OCI-LY7 (cell line): ENCODE results near the gene ISCU. TPM values are rescaled to one million over a fixed set of nuclear protein-coding genes. Genes with fewer than 3 reads are reported as not detected.

Experiments
- BruUV-seq: library from RNA; stranded (reverse); fragments of 400-500 nt; replicated peaks from 2 replicates; lab custom pipeline; 2021; lab: Mats Ljungman, UMichigan
- CTCF ChIA-PET: fragments of 300-600 bp; sonication (Branson Sonifier 250); formaldehyde crosslinking; loops from one replicate; lab custom pipeline; 2022; ENCODE audit warnings: antibody characterized with exemption; ENCODE audit not compliant: unreplicated experiment; lab: Charles Lee
- POLR2A ChIA-PET: fragments of 300-600 bp; sonication (Branson Sonifier 250); formaldehyde crosslinking; loops from one replicate; lab custom pipeline; 2022; ENCODE audit warnings: antibody characterized with exemption; lab: Charles Lee
- DNase-seq: peaks from one replicate; pipeline ENCODE4 v3.0.0-alpha.2; 2015; ENCODE audit warnings: low spot score
- H2AFZ ChIP-seq: fragments of 200-600 bp; sonication (generic), shearing (Covaris generic); 2 replicates; pipeline ENCODE4 v1.6.1; 2014; ENCODE audit warnings: mild to moderate bottlenecking, antibody characterized with exemption, low read length, moderate library complexity
- H3K27ac ChIP-seq: fragments of 200-600 bp; sonication (generic); 2 replicates; pipeline ENCODE4 v1.5.1; 2014; ENCODE audit warnings: mixed run types, low read depth, mild to moderate bottlenecking, moderate library complexity, low read length, inconsistent platforms; ENCODE audit not compliant: poor library complexity, severe bottlenecking
- H3K36me3 ChIP-seq: fragments of 200-600 bp; sonication (generic); 2 replicates; pipeline ENCODE4 v1.6.1; 2014; ENCODE audit warnings: mild to moderate bottlenecking, antibody characterized with exemption, low read length, moderate library complexity, mixed read lengths; ENCODE audit not compliant: insufficient read depth
- H3K4me1 ChIP-seq: fragments of 200-600 bp; sonication (generic); 2 replicates; pipeline ENCODE4 v1.5.1; 2014; ENCODE audit warnings: mild to moderate bottlenecking, low read length; ENCODE audit not compliant: insufficient read depth, poor library complexity, severe bottlenecking
- H3K4me2 ChIP-seq: fragments of 200-600 bp; sonication (generic); 2 replicates; pipeline ENCODE4 v1.6.1; 2014; ENCODE audit warnings: mild to moderate bottlenecking, low read length
- H3K4me3 ChIP-seq: fragments of 200-600 bp; sonication (generic); 2 replicates; pipeline ENCODE4 v1.5.1; 2014; ENCODE audit warnings: mild to moderate bottlenecking, low read depth, low read length; ENCODE audit not compliant: poor library complexity, severe bottlenecking
- H3K79me2 ChIP-seq: fragments of 200-600 bp; sonication (generic); 2 replicates; pipeline ENCODE4 v1.6.1; 2016; ENCODE audit warnings: low read depth, mild to moderate bottlenecking, low read length, moderate library complexity, mixed read lengths; ENCODE audit not compliant: insufficient read depth
- H3K9me2 ChIP-seq: fragments of 200-600 bp; sonication (generic); 2 replicates; pipeline ENCODE4 v1.6.1; 2016; ENCODE audit warnings: mild to moderate bottlenecking, low read length, mixed read lengths; ENCODE audit not compliant: insufficient read depth
- H3K9me3 ChIP-seq: fragments of 200-600 bp; sonication (generic); 2 replicates; pipeline ENCODE4 v1.6.1; 2014; ENCODE audit warnings: mild to moderate bottlenecking, mixed run types, low read length, mixed read lengths
- H4K20me1 ChIP-seq: fragments of 200-600 bp; sonication (generic); 2 replicates; pipeline ENCODE4 v1.6.1; 2014; ENCODE audit warnings: mild to moderate bottlenecking, antibody characterized with exemption, low read length, moderate library complexity, mixed read lengths; ENCODE audit not compliant: insufficient read depth
- CTCF ChIP-seq: fragments of 200-600 bp; sonication (generic); conservative IDR thresholded peaks from 2 replicates; pipeline ENCODE4 v1.5.1; 2014; ENCODE audit warnings: mild to moderate bottlenecking, antibody characterized with exemption, low read length, moderate library complexity, mixed read lengths
- EZH2phosphoT487 ChIP-seq: fragments of 200-600 bp; sonication (generic); IDR thresholded peaks from 2 replicates; pipeline ENCODE4 v1.6.1; 2018; ENCODE audit warnings: low read depth, borderline replicate concordance, mild to moderate bottlenecking, mixed run types, antibody characterized with exemption, low read length, moderate library complexity, mixed read lengths
- intact Hi-C: fragments of 100-400 bp; cut with micrococcal nuclease; formaldehyde crosslinking; loops from one replicate; pipeline ENCODE4 v1.10.0; 2022; ENCODE audit not compliant: unreplicated experiment
- total RNA-seq, 2 experiments: library from RNA; depleted of rRNA in 1 of 2; stranded (reverse); fragments of >200 nt in 1 of 2; shearing (Covaris generic) in 1 of 2; gene quantifications; 2 replicates each; pipeline ENCODE4 v1.2.3, GENCODE V29; 2014 to 2022

ISCU gene
- total RNA-seq, 2 experiments from 2014 or later: 123 to 146 TPM

- Histone ChIP-seq H4K20me1 (no peaks in the 10 kb centered on the region), H3K9me2 (no peaks in the 10 kb centered on the region), H3K36me3 (no peaks in the 10 kb centered on the region), H2AFZ (no peak overlapping the region), H3K9me3 (no peaks in the 10 kb centered on the region), H3K4me2 (no peak overlapping the region), H3K79me2 (no peaks in the 10 kb centered on the region), H3K4me1 (no peaks in the 10 kb centered on the region), H3K27ac (no peak overlapping the region), H3K4me3 (no peak overlapping the region)
- TF ChIP-seq CTCF: no peak
- TF ChIP-seq EZH2phosphoT487: no peak
- no TSS peak for BruUV-seq
- ChIA-PET POLR2A (interaction anchor here (0.6 to 1.0 kb wide), 2 partner anchors 13 to 30 kb away, joined by 3 to 4 read pairs; no protein-coding TSS in a partner anchor), CTCF (interaction anchor here (0.7 kb wide), 1 partner anchor 199 kb away, joined by 10 read pairs; no protein-coding TSS in a partner anchor)
- intact Hi-C loops: no loop called here
- no peak for DNase-seq
Measured at GRCh38 chr12:108598553-108599250, 36.3 kb downstream of the ISCU start.

- no peak overlapping the region for H3K4me2 ChIP-seq
- no peaks in the 10 kb centered on the region for H3K79me2 ChIP-seq
- no TSS peak for BruUV-seq
- H3K9me2 ChIP-seq: no peaks in the 10 kb centered on the region
- H3K27ac ChIP-seq: no peak overlapping the region
- no peaks in the 10 kb centered on the region for H3K36me3 ChIP-seq
- intact Hi-C loops: no loop called here
- POLR2A ChIA-PET: no interaction called here
- no peak overlapping the region for H2AFZ ChIP-seq
- CTCF ChIA-PET: no interaction called here
- no peak for TF ChIP-seq EZH2phosphoT487
- no peak for TF ChIP-seq CTCF
- H3K4me3 ChIP-seq: no peak overlapping the region
- no peaks in the 10 kb centered on the region for H3K9me3 ChIP-seq
- H4K20me1 ChIP-seq: no peaks in the 10 kb centered on the region
- no peaks in the 10 kb centered on the region for H3K4me1 ChIP-seq
- no peak for DNase-seq
Measured at GRCh38 chr12:108599541-108599940, 37.1 kb downstream of the ISCU start.

- Histone ChIP-seq H2AFZ (no peak overlapping the region), H4K20me1 (no peaks in the 10 kb centered on the region), H3K4me2 (no peak overlapping the region), H3K9me3 (no peaks in the 10 kb centered on the region), H3K4me1 (no peaks in the 10 kb centered on the region), H3K27ac (no peak overlapping the region), H3K9me2 (no peaks in the 10 kb centered on the region), H3K4me3 (no peak overlapping the region), H3K36me3 (no peaks in the 10 kb centered on the region), H3K79me2 (no peaks in the 10 kb centered on the region)
- 0 out of 2 replicates have a peak, but pooled peaks have one; percentile 12 for TF ChIP-seq CTCF
- TF ChIP-seq EZH2phosphoT487: no peak
- POLR2A ChIA-PET: no interaction called here
- intact Hi-C loops: no loop called here
- BruUV-seq: no TSS peak
- CTCF ChIA-PET: no interaction called here
- DNase-seq: no peak
Measured at GRCh38 chr12:108599948-108600701, 37.7 kb downstream of the ISCU start.
